ENCODE data around the gene GBF1.

GBF1 gene

DNA sequence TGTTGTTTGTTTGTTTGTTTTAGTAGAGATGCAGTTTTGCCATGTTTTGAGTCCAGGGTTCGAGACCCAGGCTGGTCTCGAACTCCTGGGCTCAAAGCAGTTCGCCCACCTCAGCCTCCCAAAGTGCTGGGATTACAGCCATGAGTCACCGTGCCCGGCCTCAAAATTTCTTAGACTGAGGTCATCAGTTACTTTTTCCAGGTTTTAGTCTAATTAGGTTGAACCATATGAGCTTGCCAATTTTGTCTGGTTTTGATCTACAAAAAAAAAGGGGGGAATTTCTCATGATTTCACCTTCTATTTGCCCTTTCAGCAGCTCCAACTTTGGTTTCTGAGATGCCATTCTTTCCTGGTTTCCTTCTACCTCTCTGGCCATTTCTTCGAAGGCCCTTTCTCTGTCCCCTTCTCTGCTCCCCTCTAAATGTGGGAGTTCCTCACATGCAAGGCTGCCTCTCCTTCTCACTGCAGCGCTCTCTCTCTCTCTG lies 181.5 kb downstream of the GBF1 start:
- DNase-seq: no peak

DNA sequence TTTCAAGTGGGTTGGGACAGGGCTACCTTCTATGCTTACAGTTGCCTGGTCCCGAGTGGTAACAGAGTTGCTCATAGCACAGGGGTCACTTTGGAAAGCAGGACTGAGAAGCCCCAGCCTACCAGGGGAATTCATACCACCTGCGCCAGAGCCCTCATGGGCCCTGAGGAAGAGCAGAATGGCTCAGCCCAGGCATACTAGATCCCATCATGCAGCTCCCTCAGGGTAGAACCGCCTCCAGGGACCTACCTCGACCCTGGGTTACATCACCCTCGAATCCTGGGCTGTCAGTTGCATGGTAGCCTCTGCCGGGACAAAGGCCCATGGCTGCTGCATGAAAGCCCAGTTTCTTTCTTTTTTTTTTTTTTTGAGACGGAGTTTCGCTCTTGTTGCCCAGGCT lies 184.1 kb downstream of the GBF1 start:
- DNase-seq: no peak

DNA sequence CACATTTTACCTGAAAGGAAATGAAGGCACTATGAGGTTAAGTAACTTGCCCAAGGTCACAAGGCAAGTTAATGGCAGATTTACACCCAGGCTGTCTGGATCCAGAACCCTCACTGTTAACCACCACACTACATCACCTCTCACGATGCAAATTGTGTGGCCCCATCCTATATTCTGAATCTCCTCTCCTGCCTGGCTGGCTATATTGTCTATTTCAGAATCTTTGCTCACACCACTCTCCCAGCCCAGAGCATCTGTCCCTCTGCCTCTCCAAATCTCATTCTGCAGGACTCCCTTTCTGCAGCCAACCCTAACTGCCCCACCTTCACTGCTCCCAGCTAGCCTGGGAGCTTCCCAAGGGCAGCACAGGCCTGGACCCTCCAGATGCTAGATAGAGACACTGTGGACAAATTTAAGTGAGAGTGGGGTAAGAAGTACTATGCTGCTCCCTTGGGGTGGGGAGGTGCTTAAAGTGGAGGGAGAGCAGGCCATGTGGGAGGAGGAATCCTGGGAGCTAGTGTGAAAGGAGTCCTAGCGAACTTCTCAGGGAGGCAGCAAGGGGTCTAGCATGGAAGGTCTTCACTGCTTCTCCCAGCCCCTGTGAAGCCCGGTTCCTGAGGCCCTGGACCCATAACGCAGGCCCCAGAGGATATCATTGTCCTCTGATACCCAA lies 186.3 kb downstream of the GBF1 start:
- no peak for DNase-seq
